GM21723 (cell line): ENCODE data around the gene MASTL.

Source experiments
- ATAC-seq: cut with Tn5 transposase; IDR thresholded peaks from one replicate; pipeline ENCODE4 v1.9.1; 2021; ENCODE audit warnings: mild to moderate bottlenecking, moderate library complexity; ENCODE audit not compliant: unreplicated experiment

Gene MASTL

GRCh38 chr10:27225011-27225590 is 69.9 kb downstream of the MASTL start:
- no peak for ATAC-seq

- ATAC-seq = no peak
Observed at GRCh38 chr10:27225642-27226257, 70.6 kb downstream of the MASTL start.

GRCh38 chr10:27230022-27230421 is 74.9 kb downstream of the MASTL start:
- no peak for ATAC-seq

- no peak for ATAC-seq
Observed at GRCh38 chr10:27235706-27236105, 80.6 kb downstream of the MASTL start.
